Measurements from ENCODE around the gene OTULIN. TPM values are rescaled to one million over a fixed set of nuclear protein-coding genes. Genes with fewer than 3 reads are reported as not detected.

OTULIN gene
- total and polyA plus RNA-seq, 2 experiments from 2014 or later, result 24.3 to 43.9 TPM

DNA sequence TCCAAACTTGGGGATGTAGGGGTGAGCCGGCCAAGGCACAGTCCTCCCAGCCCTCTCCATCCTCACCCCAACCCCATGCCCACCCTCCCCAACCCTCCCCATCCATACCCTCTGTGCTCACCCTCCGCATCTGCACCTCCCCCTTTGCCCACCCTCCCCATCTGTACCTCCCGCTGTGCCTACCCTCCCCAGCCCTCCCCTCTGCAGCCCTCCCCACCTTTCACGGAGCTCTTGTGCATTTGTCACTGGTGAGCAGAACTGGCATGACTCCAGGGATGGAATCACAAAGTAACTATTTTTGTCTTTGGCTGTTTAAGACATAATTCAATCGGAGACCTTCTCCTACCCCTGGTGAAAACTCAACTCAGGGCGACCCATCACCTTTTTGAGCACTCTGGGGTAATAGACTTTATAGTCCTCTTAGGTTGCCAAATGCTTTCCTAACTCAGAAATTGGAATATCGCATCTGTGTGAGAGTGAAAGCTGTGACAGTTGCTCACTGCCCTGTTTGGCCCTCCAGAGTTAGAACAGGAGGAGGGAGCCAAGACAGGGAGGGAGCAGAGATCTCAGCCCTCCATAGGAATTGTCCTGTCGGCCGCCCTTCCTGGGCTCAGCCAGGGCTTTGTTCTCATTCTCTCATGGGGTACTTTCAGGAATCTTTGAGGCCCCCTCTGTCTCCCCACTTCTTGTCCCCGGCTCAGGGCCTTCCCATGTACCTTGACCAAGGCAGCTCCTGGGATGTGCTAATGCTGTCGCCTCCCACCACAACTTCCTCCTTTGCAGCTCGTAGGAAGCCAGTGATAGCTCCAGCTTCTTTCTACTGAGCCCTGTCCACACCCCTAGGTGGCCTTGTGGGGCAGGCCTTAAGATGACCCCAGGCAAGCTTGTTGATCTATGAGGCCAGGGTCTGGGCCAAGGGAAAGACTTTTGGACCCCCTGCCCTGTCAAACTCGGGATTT is 36.2 kb downstream of the OTULIN start:
- Histone ChIP-seq H3K79me2 (replicated peaks; ENCODE audit: insufficient read depth) (no peaks in the 10 kb centered on the region; the same call in 1 of the 2 replicates), H3K4me1 (ENCODE audit: insufficient read depth) (peaks cover 8% of the 10 kb centered on the region), H3K4me3 (no peak overlapping the region), H3K4me2 (no peak overlapping the region), H3K36me3 (ENCODE audit: insufficient read depth) (peaks cover 12% of the 10 kb centered on the region; the same call in 1 of the 2 replicates), H3F3A (replicated peaks; ENCODE audit: low read depth) (no peaks in the 10 kb centered on the region), H3K27me3 (ENCODE audit: insufficient read depth) (no peaks in the 10 kb centered on the region), H4K20me1 (replicated peaks; ENCODE audit: insufficient read depth) (peaks cover 3% of the 10 kb centered on the region; the same call in 1 of the 2 replicates), H3K27ac (ENCODE audit: low read depth) (no peak overlapping the region), H2AFZ (no peak overlapping the region), H3K9me2 (ENCODE audit: insufficient read depth) (0 out of 2 replicates have a peak, but pooled peaks cover 5% of the 10 kb centered on the region)
- H3K27me3 Mint-ChIP-seq (ENCODE audit: insufficient read depth, low read depth, poor library complexity), result peaks cover 7% of the 10 kb centered on the region
- H3K9me3 Mint-ChIP-seq, result no peaks in the 10 kb centered on the region
- no peak overlapping the region for H3K4me3 Mint-ChIP-seq
- no peak overlapping the region; the same call in 1 of the 2 replicates for H3K27ac Mint-ChIP-seq
- no peak for ATAC-seq
- peaks cover 34% of the 10 kb centered on the region for H3K36me3 Mint-ChIP-seq (ENCODE audit: low read depth)
- DNase-seq (ENCODE audit: low spot score), result no peak
- TF ChIP-seq CREB1 (CRISPR knock-in tag; IDR thresholded peaks at IDR 0.05; ENCODE audit: low read depth), result no peak
- TF ChIP-seq, protein P1, sequence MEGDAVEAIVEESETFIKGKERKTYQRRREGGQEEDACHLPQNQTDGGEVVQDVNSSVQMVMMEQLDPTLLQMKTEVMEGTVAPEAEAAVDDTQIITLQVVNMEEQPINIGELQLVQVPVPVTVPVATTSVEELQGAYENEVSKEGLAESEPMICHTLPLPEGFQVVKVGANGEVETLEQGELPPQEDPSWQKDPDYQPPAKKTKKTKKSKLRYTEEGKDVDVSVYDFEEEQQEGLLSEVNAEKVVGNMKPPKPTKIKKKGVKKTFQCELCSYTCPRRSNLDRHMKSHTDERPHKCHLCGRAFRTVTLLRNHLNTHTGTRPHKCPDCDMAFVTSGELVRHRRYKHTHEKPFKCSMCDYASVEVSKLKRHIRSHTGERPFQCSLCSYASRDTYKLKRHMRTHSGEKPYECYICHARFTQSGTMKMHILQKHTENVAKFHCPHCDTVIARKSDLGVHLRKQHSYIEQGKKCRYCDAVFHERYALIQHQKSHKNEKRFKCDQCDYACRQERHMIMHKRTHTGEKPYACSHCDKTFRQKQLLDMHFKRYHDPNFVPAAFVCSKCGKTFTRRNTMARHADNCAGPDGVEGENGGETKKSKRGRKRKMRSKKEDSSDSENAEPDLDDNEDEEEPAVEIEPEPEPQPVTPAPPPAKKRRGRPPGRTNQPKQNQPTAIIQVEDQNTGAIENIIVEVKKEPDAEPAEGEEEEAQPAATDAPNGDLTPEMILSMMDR (conservative IDR thresholded peaks at IDR 0.05; ENCODE audit: low read depth in 2 of 2), result no peak
- TF ChIP-seq, protein P2, sequence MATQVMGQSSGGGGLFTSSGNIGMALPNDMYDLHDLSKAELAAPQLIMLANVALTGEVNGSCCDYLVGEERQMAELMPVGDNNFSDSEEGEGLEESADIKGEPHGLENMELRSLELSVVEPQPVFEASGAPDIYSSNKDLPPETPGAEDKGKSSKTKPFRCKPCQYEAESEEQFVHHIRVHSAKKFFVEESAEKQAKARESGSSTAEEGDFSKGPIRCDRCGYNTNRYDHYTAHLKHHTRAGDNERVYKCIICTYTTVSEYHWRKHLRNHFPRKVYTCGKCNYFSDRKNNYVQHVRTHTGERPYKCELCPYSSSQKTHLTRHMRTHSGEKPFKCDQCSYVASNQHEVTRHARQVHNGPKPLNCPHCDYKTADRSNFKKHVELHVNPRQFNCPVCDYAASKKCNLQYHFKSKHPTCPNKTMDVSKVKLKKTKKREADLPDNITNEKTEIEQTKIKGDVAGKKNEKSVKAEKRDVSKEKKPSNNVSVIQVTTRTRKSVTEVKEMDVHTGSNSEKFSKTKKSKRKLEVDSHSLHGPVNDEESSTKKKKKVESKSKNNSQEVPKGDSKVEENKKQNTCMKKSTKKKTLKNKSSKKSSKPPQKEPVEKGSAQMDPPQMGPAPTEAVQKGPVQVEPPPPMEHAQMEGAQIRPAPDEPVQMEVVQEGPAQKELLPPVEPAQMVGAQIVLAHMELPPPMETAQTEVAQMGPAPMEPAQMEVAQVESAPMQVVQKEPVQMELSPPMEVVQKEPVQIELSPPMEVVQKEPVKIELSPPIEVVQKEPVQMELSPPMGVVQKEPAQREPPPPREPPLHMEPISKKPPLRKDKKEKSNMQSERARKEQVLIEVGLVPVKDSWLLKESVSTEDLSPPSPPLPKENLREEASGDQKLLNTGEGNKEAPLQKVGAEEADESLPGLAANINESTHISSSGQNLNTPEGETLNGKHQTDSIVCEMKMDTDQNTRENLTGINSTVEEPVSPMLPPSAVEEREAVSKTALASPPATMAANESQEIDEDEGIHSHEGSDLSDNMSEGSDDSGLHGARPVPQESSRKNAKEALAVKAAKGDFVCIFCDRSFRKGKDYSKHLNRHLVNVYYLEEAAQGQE (IDR thresholded peaks at IDR 0.05; ENCODE audit: unreplicated experiment), result no peak
- no peak for TF ChIP-seq EZH2phosphoT487 (IDR thresholded peaks at IDR 0.05; ENCODE audit: unreplicated experiment)
- TF ChIP-seq NANOG (IDR thresholded peaks at IDR 0.05; ENCODE audit: borderline replicate concordance), result no peak
- TF ChIP-seq POLR2AphosphoS5 (IDR thresholded peaks at IDR 0.05; ENCODE audit: low read depth), result no peak
- TF ChIP-seq ZNF331 (CRISPR knock-in tag; IDR thresholded peaks at IDR 0.05; ENCODE audit: low read depth), result no peak
- TF ChIP-seq, protein P3, sequence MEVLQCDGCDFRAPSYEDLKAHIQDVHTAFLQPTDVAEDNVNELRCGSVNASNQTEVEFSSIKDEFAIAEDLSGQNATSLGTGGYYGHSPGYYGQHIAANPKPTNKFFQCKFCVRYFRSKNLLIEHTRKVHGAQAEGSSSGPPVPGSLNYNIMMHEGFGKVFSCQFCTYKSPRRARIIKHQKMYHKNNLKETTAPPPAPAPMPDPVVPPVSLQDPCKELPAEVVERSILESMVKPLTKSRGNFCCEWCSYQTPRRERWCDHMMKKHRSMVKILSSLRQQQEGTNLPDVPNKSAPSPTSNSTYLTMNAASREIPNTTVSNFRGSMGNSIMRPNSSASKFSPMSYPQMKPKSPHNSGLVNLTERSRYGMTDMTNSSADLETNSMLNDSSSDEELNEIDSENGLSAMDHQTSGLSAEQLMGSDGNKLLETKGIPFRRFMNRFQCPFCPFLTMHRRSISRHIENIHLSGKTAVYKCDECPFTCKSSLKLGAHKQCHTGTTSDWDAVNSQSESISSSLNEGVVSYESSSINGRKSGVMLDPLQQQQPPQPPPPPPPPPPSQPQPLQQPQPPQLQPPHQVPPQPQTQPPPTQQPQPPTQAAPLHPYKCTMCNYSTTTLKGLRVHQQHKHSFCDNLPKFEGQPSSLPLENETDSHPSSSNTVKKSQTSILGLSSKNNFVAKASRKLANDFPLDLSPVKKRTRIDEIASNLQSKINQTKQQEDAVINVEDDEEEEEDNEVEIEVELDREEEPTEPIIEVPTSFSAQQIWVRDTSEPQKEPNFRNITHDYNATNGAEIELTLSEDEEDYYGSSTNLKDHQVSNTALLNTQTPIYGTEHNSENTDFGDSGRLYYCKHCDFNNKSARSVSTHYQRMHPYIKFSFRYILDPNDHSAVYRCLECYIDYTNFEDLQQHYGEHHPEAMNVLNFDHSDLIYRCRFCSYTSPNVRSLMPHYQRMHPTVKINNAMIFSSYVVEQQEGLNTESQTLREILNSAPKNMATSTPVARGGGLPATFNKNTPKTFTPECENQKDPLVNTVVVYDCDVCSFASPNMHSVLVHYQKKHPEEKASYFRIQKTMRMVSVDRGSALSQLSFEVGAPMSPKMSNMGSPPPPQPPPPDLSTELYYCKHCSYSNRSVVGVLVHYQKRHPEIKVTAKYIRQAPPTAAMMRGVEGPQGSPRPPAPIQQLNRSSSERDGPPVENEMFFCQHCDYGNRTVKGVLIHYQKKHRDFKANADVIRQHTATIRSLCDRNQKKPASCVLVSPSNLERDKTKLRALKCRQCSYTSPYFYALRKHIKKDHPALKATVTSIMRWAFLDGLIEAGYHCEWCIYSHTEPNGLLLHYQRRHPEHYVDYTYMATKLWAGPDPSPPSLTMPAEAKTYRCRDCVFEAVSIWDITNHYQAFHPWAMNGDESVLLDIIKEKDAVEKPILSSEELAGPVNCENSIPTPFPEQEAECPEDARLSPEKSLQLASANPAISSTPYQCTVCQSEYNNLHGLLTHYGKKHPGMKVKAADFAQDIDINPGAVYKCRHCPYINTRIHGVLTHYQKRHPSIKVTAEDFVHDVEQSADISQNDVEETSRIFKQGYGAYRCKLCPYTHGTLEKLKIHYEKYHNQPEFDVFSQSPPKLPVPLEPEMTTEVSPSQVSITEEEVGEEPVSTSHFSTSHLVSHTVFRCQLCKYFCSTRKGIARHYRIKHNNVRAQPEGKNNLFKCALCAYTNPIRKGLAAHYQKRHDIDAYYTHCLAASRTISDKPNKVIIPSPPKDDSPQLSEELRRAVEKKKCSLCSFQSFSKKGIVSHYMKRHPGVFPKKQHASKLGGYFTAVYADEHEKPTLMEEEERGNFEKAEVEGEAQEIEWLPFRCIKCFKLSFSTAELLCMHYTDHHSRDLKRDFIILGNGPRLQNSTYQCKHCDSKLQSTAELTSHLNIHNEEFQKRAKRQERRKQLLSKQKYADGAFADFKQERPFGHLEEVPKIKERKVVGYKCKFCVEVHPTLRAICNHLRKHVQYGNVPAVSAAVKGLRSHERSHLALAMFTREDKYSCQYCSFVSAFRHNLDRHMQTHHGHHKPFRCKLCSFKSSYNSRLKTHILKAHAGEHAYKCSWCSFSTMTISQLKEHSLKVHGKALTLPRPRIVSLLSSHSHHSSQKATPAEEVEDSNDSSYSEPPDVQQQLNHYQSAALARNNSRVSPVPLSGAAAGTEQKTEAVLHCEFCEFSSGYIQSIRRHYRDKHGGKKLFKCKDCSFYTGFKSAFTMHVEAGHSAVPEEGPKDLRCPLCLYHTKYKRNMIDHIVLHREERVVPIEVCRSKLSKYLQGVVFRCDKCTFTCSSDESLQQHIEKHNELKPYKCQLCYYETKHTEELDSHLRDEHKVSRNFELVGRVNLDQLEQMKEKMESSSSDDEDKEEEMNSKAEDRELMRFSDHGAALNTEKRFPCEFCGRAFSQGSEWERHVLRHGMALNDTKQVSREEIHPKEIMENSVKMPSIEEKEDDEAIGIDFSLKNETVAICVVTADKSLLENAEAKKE (CRISPR knock-in tag; IDR thresholded peaks at IDR 0.05), result no peak
- TF ChIP-seq EZH2 (IDR thresholded peaks at IDR 0.05; ENCODE audit: low read depth, unreplicated experiment), result no peak
- TF ChIP-seq STAT1 (IDR thresholded peaks at IDR 0.05; ENCODE audit: unreplicated experiment), result no peak
- H3K4me1 Mint-ChIP-seq, result peaks cover 10% of the 10 kb centered on the region

All from GM23338 (cell line).